Endothelial cell (in vitro differentiated cells): ENCODE results near the gene SP9. TPM values are rescaled to one million over a fixed set of nuclear protein-coding genes. Genes with fewer than 3 reads are reported as not detected.
A peak's percentile ranks its signal among the peaks of the same experiment; 100 is the strongest.

ENCODE experiments used
- DNase-seq: peaks from one replicate; pipeline ENCODE4 v3.0.0; 2021; ENCODE audit warnings: low spot score
- H3K27ac Mint-ChIP-seq: one replicate; pipeline ENCODE4 v1.8.0; 2021; ENCODE audit warnings: mixed read lengths, inconsistent platforms; ENCODE audit not compliant: unreplicated experiment
- H3K27me3 Mint-ChIP-seq: one replicate; pipeline ENCODE4 v1.8.0; 2021; ENCODE audit warnings: mild to moderate bottlenecking, moderate library complexity, mixed read lengths, inconsistent platforms; ENCODE audit not compliant: unreplicated experiment
- H3K36me3 Mint-ChIP-seq: one replicate; pipeline ENCODE4 v1.8.0; 2021; ENCODE audit warnings: mild to moderate bottlenecking, low read depth, mixed read lengths, inconsistent platforms; ENCODE audit not compliant: unreplicated experiment
- H3K4me1 Mint-ChIP-seq: one replicate; pipeline ENCODE4 v1.8.0; 2021; ENCODE audit warnings: mild to moderate bottlenecking, mixed read lengths, inconsistent platforms; ENCODE audit not compliant: unreplicated experiment
- H3K4me3 Mint-ChIP-seq: one replicate; pipeline ENCODE4 v1.8.0; 2021; ENCODE audit warnings: mild to moderate bottlenecking, mixed read lengths, inconsistent platforms; ENCODE audit not compliant: unreplicated experiment
- H3K9me3 Mint-ChIP-seq: one replicate; pipeline ENCODE4 v1.8.0; 2021; ENCODE audit warnings: mixed read lengths, inconsistent platforms; ENCODE audit not compliant: unreplicated experiment
- CTCF ChIP-seq: fragments of 200-600 bp; sonication (generic); IDR thresholded peaks from one replicate; pipeline ENCODE4 v1.5.0; 2021; ENCODE audit warnings: antibody characterized with exemption; ENCODE audit not compliant: unreplicated experiment
- total RNA-seq: library from RNA; stranded (reverse); fragmentation: NEBNext Ultra II Directional; extraction: Animal tissue kit (Norgen Biotek cat#: 25700); gene quantifications from one replicate; pipeline ENCODE4 v1.2.1, GENCODE V29; 2021; ENCODE audit not compliant: unreplicated experiment

Gene SP9
- total RNA-seq, 1 donor from 2014 or later = 0.31 TPM

GRCh38 chr2:174364628-174365027, 29.9 kb downstream of the SP9 start:
- H3K36me3 Mint-ChIP-seq = peaks cover 56% of the 10 kb centered on the region
- no peaks in the 10 kb centered on the region for H3K4me1 Mint-ChIP-seq
- peak overlapping the region; percentile 23 for H3K4me3 Mint-ChIP-seq
- H3K27ac Mint-ChIP-seq = no peak overlapping the region
- peaks cover 1% of the 10 kb centered on the region for H3K27me3 Mint-ChIP-seq
- peaks cover 12% of the 10 kb centered on the region for H3K9me3 Mint-ChIP-seq
- no peak for DNase-seq
- no peak for TF ChIP-seq CTCF

GRCh38 chr2:174365571-174365970, 30.8 kb downstream of the SP9 start:
- peaks cover 54% of the 10 kb centered on the region for H3K36me3 Mint-ChIP-seq
- no peak overlapping the region for H3K27ac Mint-ChIP-seq
- DNase-seq = no peak
- peaks cover 1% of the 10 kb centered on the region for H3K27me3 Mint-ChIP-seq
- H3K4me1 Mint-ChIP-seq = no peaks in the 10 kb centered on the region
- H3K9me3 Mint-ChIP-seq = peaks cover 12% of the 10 kb centered on the region
- H3K4me3 Mint-ChIP-seq = peak overlapping the region; percentile 23
- no peak for TF ChIP-seq CTCF

- DNase-seq = no peak
- H3K27me3 Mint-ChIP-seq = peaks cover 1% of the 10 kb centered on the region
Observed at GRCh38 chr2:174368691-174369090, 33.9 kb downstream of the SP9 start.

GRCh38 chr2:174376967-174377366, 42.2 kb downstream of the SP9 start:
- H3K9me3 Mint-ChIP-seq = no peaks in the 10 kb centered on the region
- no peak for DNase-seq
- no peak overlapping the region for H3K27ac Mint-ChIP-seq
- peaks cover 14% of the 10 kb centered on the region for H3K36me3 Mint-ChIP-seq
- H3K4me3 Mint-ChIP-seq = no peak overlapping the region
- H3K27me3 Mint-ChIP-seq = no peaks in the 10 kb centered on the region
- no peaks in the 10 kb centered on the region for H3K4me1 Mint-ChIP-seq
- no peak for TF ChIP-seq CTCF

More at GRCh38 chr2:174368691-174369090, 33.9 kb downstream of the SP9 start:
- H3K27ac Mint-ChIP-seq = no peak overlapping the region
- no peaks in the 10 kb centered on the region for H3K4me1 Mint-ChIP-seq
- peaks cover 8% of the 10 kb centered on the region for H3K9me3 Mint-ChIP-seq
- H3K36me3 Mint-ChIP-seq = peaks cover 47% of the 10 kb centered on the region
- H3K4me3 Mint-ChIP-seq = no peak overlapping the region
- no peak for TF ChIP-seq CTCF

GRCh38 chr2:174383796-174384195, 49.0 kb downstream of the SP9 start:
- Mint-ChIP-seq H3K9me3 (no peaks in the 10 kb centered on the region), H3K27me3 (peaks cover under 1% of the 10 kb centered on the region), H3K36me3 (peaks cover 3% of the 10 kb centered on the region), H3K4me1 (peaks cover under 1% of the 10 kb centered on the region), H3K4me3 (no peak overlapping the region), H3K27ac (no peak overlapping the region)
- no peak for TF ChIP-seq CTCF
- no peak for DNase-seq
